NCI-H2081 (cell line): ENCODE measurements around the gene SQSTM1.
A peak's percentile ranks its signal among the peaks of the same experiment; 100 is the strongest.
"Not testable (repeated sequence)": the region's sequence is repeated elsewhere in the genome, so short reads cannot be mapped to it uniquely, and the experiment has no call there.

Experiments
- DNase-seq, 2 experiments: peaks; one replicate each; lab custom pipeline; 2025; lab: John Stamatoyannopoulos, UW

Gene SQSTM1

DNA sequence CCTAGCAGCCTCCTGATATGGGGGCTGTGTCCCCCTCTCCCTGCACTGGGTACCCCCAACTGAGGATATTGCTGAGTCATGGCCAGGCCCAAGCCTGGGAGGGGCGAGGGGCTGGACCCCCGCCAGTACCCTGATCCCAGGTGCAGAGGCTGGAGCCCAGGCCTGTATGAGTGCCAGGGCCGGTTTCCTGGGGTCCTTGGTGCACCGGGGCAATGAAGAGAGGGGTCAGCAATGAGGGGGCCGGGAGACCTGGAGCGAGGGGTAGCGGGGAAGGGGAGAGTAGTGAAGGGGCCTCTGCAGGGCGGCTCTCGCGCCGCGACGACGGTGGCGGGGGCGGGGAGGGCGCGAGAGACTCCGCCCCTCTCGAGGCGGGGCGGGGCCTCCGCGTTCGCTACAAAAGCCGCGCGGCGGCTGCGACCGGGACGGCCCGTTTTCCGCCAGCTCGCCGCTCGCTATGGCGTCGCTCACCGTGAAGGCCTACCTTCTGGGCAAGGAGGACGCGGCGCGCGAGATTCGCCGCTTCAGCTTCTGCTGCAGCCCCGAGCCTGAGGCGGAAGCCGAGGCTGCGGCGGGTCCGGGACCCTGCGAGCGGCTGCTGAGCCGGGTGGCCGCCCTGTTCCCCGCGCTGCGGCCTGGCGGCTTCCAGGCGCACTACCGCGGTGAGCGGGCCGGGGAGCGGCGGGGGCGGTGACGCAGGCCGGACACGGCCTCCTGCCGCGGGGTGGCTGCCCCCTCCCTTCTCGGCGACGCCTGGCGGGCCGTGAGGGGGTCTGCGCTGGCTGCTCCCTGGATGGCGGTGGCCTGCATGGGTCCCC lies at the start of gene SQSTM1:
Gene SQSTM1 (plus strand): TSS at position 423 of the 815 bp plus-strand sequence. CDS start 32 bp downstream, at position 455.
- DNase-seq = peak; percentile 69 to 72

DNA sequence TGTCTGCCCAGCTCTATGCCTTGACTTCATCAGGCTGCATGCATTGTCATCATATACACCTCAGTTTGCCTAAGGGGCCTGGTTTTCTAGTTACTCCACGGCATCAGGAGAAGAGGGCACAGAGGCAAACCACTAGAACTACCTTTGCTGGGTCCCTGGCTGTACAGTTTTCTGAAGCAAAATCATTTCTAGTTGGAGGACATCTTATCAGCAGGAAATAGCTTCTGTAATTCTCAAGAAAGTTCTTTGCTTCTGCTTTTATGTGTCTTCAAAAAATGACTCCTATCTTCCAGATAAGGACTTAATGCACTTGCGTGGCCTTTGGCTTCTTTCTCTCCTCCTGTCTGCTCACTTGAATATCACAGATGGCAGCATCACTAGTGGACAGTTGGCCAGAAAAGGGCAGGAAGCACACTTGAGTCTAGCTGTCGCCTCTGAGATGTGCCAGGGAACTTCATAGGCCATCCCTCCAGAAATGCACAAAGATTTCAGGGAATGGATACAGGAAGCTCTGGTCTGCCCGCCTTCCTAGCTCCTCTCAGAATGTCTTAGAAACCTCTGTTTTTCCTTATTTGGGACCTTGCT lies 49.3 kb upstream of the SQSTM1 start:
- DNase-seq = no peak

GRCh38 chr5:179772351-179772750 lies 48.4 kb upstream of the SQSTM1 start:
- DNase-seq = no peak

- no peak for DNase-seq
Measured at GRCh38 chr5:179773686-179774040, 47.0 kb upstream of the SQSTM1 start.

- DNase-seq = no peak
Measured at GRCh38 chr5:179774442-179774841, 46.3 kb upstream of the SQSTM1 start.

DNA sequence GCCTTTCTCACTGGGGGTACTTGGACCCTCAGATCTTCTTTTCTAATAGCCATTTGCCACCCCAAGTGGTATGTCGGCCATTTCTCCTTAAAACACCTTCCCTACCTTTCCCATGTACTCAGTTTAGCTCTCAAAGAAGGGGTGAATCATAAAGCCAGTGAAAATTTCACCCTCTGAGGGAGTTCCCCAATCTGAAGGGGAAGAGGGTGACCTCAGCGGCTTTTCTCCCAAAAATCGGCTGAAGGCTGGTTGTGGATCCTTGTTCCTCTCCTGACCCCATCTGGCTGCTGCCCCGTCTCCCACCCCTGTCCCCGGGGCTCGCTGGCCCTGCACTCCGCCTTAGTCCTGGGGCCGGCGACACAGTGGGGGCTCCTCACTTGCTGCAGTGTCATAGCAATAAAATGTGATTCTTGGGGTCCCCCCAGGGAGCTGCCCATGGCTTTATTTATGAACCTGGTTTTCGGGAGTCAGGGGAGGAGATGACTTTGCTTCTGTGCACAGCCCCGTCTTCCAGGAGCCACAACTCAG lies 44.2 kb upstream of the SQSTM1 start:
- no peak for DNase-seq

GRCh38 chr5:179777456-179777855 lies 43.2 kb upstream of the SQSTM1 start:
- DNase-seq = no peak

- no peak for DNase-seq
Measured at GRCh38 chr5:179777909-179778308, 42.8 kb upstream of the SQSTM1 start.

DNA sequence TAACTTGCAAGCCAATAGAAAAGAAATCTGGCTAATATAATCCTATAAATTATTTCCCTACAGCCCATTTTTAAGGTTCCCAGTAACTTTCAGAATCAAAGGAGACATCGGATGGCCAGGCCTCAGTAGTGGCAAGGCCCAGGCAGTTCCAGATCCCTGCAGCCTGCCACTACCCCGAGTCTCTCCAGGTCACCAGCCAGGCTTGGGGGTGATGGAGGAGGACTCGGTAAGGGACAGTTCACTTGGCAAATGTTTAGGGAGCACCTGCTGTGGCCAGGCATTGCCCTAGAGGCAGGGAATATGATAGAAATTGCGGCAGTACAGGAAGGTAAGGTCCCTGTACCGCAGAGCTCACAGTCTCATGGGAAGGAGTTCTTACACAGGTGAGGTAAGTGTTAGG lies 42.1 kb upstream of the SQSTM1 start:
- DNase-seq = no peak

GRCh38 chr5:179779826-179780225 lies 40.9 kb upstream of the SQSTM1 start:
- no peak for DNase-seq

DNA sequence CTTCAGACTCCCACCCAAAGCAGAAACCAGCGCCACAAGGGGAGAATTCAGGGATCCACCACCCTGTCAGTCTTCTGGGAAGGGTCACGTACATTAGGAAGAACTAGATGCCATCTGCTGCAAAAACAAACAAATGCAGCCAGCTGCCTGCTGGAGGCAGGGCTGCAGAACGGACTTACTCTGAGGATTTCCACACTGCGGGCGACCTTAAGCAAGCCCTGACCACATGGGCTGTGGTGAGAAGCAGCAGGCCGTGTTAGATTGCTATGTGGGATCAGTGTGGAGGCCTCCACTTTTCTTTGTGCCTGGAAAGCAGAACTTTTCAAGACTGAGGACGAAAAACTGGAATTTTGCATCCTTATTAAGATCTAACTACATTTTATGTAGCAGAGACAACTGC lies 40.3 kb upstream of the SQSTM1 start:
- DNase-seq = no peak

DNA sequence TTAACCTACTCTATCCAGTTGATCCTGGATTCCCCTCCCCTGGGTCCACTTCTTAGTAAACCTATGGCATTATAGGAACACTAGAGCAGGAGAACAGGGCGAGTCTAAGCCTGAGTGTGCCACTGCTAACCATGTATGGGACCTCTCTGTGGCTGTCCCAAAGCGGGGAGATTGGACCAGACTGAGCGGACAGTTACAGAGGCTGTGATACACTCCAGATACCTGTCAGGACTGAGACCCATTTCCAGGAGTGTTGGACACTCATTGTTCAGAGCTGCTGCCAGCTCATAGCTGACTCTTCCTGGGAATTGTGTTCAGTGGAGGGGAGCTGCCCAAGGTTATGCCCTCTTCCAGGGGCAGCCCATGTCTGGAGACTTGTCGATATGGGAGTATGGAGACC lies 38.9 kb upstream of the SQSTM1 start:
- no peak for DNase-seq

DNA sequence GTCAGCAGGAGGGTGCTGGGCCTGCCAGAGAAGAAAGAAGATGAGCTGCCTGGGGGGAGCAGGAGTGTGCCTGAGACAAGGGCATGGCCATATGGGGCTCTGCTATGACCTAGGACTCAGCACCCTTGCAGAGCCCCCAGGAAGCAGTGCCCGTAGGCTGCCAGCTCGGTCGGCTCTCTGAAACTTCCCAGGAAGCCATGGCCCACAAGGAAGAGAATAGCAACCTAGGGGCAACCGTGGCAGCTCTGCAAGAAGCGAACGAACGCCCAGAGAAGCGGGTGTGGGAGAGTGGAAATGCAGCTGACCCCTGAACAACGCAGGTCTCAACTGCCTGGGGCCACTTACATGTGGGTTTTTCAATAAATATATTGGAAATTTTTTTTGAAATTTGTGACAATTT lies 37.6 kb upstream of the SQSTM1 start:
- no peak for DNase-seq

- DNase-seq = no peak
Measured at GRCh38 chr5:179786861-179787260, 33.8 kb upstream of the SQSTM1 start.

DNA sequence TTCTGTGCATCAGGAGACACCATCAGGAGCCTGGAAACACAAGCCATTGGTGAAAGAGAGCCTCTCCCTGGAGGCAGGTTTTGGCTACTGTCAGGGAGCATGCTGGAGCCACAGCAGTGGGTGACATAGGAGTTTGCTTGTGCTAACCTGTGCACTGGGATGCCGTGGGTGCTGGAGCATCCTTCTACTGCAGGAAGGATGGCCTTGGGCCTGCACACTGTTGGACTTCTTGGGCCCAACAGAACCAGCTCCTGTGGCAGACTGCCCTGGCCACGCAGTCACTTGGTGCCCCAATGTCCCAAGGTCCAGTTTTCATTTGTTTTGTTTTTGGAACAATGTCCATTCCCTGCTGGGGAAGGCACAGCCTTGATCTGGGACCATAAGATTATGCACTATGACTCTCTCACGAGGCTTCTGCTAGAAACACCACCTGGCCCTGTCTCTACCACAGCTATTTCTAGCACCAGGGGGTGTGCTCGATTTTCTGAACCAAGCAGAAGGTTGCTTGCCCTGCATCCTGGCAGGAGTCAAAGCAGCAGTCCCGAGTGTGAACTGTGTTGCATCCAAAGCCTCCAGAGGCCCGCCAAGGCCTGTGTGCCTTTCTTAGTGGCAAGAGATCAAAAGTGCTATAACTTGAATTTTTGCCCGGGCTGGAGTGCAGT lies 32.4 kb upstream of the SQSTM1 start:
- DNase-seq = no peak

DNA sequence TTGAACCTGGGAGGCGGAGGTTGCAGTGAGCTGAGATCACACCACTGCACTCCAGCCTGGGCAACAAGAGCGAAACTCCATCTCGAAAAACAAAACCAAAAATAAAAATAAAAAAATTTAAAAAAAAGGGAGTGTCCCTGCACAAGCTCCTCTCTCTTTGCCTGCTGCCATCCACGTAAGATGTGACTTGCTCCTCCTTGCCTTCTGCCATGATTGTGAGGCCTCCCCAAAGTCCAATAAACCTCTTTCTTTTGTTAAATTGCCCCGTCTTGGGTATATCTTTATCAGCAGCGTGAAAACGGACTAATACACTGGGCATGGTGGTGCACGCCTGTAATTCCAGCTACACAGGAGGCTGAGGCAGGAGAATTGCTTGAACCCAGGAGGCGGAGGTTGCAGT lies 31.4 kb upstream of the SQSTM1 start:
- DNase-seq = not testable (repeated sequence)

- no peak for DNase-seq
Measured at GRCh38 chr5:179791881-179792611, 28.7 kb upstream of the SQSTM1 start.

GRCh38 chr5:179792612-179793467 lies 27.9 kb upstream of the SQSTM1 start:
- no peak for DNase-seq

DNA sequence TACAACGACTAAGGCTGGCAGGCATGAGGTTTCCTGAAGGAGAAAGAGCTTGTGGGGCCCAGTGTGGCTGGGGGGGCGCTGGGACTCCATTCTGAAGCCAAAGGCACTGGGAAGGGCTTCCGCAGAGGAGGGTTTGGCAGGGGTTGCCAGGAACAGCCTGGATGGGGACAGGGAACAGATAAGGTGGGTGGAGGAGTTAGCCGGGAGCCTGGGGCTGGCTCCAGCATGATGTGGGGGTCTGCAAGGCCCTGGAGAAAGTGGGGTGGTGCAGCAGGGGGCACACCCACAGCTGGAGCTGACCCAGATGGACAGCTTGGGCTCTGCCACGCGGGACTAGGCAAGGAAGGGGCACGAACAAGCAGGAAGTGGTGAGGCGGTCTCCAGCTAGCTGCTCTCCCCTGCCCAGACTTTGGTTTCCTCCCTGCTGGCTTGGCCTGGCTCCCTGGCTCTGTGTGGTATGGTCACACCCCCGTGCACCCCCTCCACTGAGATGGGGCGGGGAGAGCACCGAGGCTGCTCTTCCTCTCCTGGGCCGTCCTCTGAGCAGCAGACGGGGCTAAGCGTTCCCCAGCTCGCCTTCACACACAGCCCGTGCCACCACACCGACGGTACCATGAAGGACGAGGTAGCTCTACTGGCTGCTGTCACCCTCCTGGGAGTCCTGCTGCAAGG lies 27.1 kb upstream of the SQSTM1 start, which contains the start of gene LTC4S:
Gene LTC4S (plus strand): TSS at position 519 of the 672 bp plus-strand sequence. CDS start 95 bp downstream, at position 614.
- no peak for DNase-seq

GRCh38 chr5:179794171-179794570 lies 26.5 kb upstream of the SQSTM1 start:
- no peak for DNase-seq

DNA sequence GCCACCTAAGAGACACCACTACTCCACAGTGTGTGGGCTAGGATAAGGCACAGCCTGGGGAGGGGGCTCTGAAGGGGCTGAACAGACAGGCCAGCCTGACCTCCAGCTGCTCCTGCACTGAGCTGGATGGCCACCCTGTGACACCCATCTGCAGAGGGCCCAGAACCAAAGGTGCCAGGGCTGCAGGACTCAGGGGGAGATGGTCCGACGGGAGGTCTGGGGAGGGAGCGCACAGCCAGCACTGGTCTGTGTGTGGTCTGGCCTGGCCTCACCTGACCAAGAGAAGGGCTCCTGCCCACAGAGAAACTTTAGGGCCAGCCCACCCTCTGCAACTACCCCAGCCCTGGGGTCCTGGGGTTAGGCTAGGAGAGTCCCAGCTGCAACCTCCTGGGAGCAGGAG lies 26.1 kb upstream of the SQSTM1 start:
- DNase-seq = no peak
